Neural cell (in vitro differentiated cells): ENCODE data around the gene IL12RB1.

Experiments
- CTCF ChIP-seq: fragments of 450-650 bp; IDR thresholded peaks from 2 replicates; pipeline ENCODE4 v1.5.1; 2014; ENCODE audit warnings: antibody characterized with exemption, mild to moderate bottlenecking, moderate library complexity; ENCODE audit not compliant: poor library complexity, severe bottlenecking
- EP300 ChIP-seq: fragments of 450-650 bp; conservative IDR thresholded peaks from 2 replicates; pipeline ENCODE4 v1.6.1; 2014; ENCODE audit warnings: antibody characterized with exemption, mild to moderate bottlenecking, moderate library complexity; ENCODE audit not compliant: poor library complexity, severe bottlenecking

DNA sequence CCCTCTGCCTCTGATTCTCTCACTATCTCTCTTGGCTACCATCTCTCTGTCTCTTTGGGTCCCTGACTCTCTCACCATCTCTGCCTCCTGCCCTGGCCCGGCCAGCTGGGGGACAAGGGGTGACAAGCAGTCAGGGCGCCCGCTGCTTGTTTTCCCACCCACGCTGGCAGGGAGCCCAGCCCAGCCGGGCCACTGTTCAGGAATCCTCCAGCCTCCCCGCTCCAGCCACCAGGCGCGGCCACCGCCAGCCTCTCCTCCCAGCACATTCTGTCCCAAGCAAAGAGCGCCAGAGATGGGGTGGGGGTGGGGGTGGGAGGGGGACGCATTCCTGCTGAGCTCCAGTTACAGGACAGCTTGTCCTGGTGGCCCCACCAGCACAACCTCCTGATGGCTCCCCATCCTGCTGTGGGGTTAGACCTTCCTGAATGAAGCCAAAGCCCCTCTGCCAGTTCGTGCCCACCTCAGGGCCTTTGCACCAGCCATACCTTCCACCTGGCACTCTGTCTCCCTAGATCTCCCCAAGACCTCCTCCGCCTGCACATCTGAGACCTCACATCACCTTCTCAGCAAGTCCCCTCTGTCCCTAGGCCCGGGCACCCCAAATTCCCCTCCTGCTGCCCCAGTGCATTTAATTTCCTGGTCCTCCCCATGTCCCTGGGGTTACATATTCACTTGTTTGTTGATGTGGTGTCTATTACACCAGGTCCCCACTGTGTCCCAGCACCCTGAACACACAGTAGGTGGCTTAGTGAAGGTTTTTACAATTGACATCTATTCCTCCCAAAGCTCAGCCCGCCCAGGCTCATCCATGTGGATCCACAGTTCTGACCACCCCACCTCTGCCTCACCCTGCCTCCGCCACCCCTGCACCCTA, 66.3 kb downstream of the IL12RB1 start:
- no peak for TF ChIP-seq CTCF
- TF ChIP-seq EP300 = no peak
